NCI-H226 (cell line): ENCODE measurements around the gene COL6A3.
"Not testable (repeated sequence)": the region's sequence is repeated elsewhere in the genome, so short reads cannot be mapped to it uniquely, and the experiment has no call there.

Experiments
- DNase-seq: peaks from one replicate; pipeline ENCODE4 v3.0.0-alpha.2; 2015

COL6A3 gene

GRCh38 chr2:237412988-237413776 is 782 bp downstream of the COL6A3 start:
- no peak for DNase-seq

- no peak for DNase-seq
These were observed 1.3 kb downstream of the COL6A3 start for GRCh38 chr2:237412646-237412987.

- DNase-seq: no peak
These were observed 2.1 kb downstream of the COL6A3 start for GRCh38 chr2:237411683-237412423.

- no peak for DNase-seq
These were observed 2.8 kb downstream of the COL6A3 start for GRCh38 chr2:237411092-237411601.

GRCh38 chr2:237409263-237409662 is 4.7 kb downstream of the COL6A3 start:
- DNase-seq: not testable (repeated sequence)

- DNase-seq: no peak
These were observed 5.5 kb downstream of the COL6A3 start for GRCh38 chr2:237408335-237409000.

GRCh38 chr2:237407700-237408099 is 6.3 kb downstream of the COL6A3 start:
- no peak for DNase-seq

- no peak for DNase-seq
These were observed 7.5 kb downstream of the COL6A3 start for GRCh38 chr2:237406371-237406895.

- no peak for DNase-seq
These were observed 8.4 kb downstream of the COL6A3 start for GRCh38 chr2:237405605-237406004.

- no peak for DNase-seq
These were observed 8.9 kb downstream of the COL6A3 start for GRCh38 chr2:237405006-237405559.

- DNase-seq: no peak
These were observed 9.6 kb downstream of the COL6A3 start for GRCh38 chr2:237404413-237404812.

GRCh38 chr2:237403024-237403882 is 10.7 kb downstream of the COL6A3 start:
- DNase-seq: no peak

- no peak for DNase-seq
These were observed 13.8 kb downstream of the COL6A3 start for GRCh38 chr2:237400199-237400598.

- DNase-seq: no peak
These were observed 16.9 kb downstream of the COL6A3 start for GRCh38 chr2:237397072-237397471.

GRCh38 chr2:237393523-237393922 is 20.4 kb downstream of the COL6A3 start:
- no peak for DNase-seq

- DNase-seq: no peak
These were observed 21.8 kb downstream of the COL6A3 start for GRCh38 chr2:237392186-237392585.

- no peak for DNase-seq
These were observed 22.8 kb downstream of the COL6A3 start for GRCh38 chr2:237391140-237391539.

- no peak for DNase-seq
These were observed 23.7 kb downstream of the COL6A3 start for GRCh38 chr2:237390235-237390634.

GRCh38 chr2:237389831-237390230 is 24.1 kb downstream of the COL6A3 start:
- no peak for DNase-seq

GRCh38 chr2:237388036-237388435 is 25.9 kb downstream of the COL6A3 start:
- DNase-seq: no peak

- DNase-seq: no peak
These were observed 29.3 kb downstream of the COL6A3 start for GRCh38 chr2:237384672-237385020.

GRCh38 chr2:237383991-237384671 is 29.8 kb downstream of the COL6A3 start:
- DNase-seq: no peak
